Naive thymus-derived CD4-positive, alpha-beta T cell (primary cell): ENCODE results near the gene RYR1. TPM values are rescaled to one million over a fixed set of nuclear protein-coding genes. Genes with fewer than 3 reads are reported as not detected.
"Not testable (repeated sequence)": the region's sequence is repeated elsewhere in the genome, so short reads cannot be mapped to it uniquely, and the experiment has no call there.

Source experiments
- ATAC-seq: fragments of 150-1000 bp; cut with Tn5 transposase; 2 replicates; pipeline ENCODE4 v1.10.0; 2021; ENCODE audit warnings: mild to moderate bottlenecking, moderate library complexity
- CTCF ChIA-PET: fragments of 350-600 bp; sonication (Branson Sonifier 250); formaldehyde crosslinking; loops from one replicate; lab custom pipeline; 2021; ENCODE audit warnings: antibody characterized with exemption; lab: Charles Lee
- POLR2A ChIA-PET: fragments of 350-600 bp; sonication (Branson Sonifier 250); formaldehyde crosslinking; loops from one replicate; lab custom pipeline; 2021; ENCODE audit warnings: antibody characterized with exemption, inconsistent platforms; lab: Charles Lee
- DNase-seq, 9 donors: peaks; one replicate each; pipeline versions ENCODE4 v3.0.0 to v3.0.0-alpha.2; 2020 to 2022; ENCODE audit warnings: mixed read lengths in 1 of 9
- H3K27ac ChIP-seq: one replicate; pipeline ENCODE4 v1.7.0; 2013; ENCODE audit warnings: mild to moderate bottlenecking, low read depth, low read length, moderate library complexity
- H3K27me3 ChIP-seq, 2 donors: one replicate each; pipeline ENCODE4 v1.7.0; 2013; ENCODE audit warnings: low read length in 2 of 2, mild to moderate bottlenecking in 2 of 2, moderate library complexity in 2 of 2; ENCODE audit not compliant: control insufficient read depth in 2 of 2, insufficient read depth in 2 of 2
- H3K36me3 ChIP-seq, 3 experiments: 1 replicate in 2 of 3; 2 replicates in 1 of 3; pipeline ENCODE4 v1.7.0; 2013; ENCODE audit warnings: low read length in 3 of 3, mild to moderate bottlenecking in 3 of 3, moderate library complexity in 1 of 3; ENCODE audit not compliant: insufficient read depth in 3 of 3, control insufficient read depth in 2 of 3
- H3K4me1 ChIP-seq, 2 donors: one replicate each; pipeline ENCODE4 v1.7.0; 2013; ENCODE audit warnings: low read length in 2 of 2, mild to moderate bottlenecking in 2 of 2, moderate library complexity in 1 of 2; ENCODE audit not compliant: control insufficient read depth in 2 of 2, insufficient read depth in 2 of 2
- H3K4me3 ChIP-seq: 2 replicates; pipeline ENCODE4 v1.7.0; 2013; ENCODE audit warnings: mild to moderate bottlenecking, low read length
- H3K9me3 ChIP-seq, 3 experiments: 1 replicate in 2 of 3; 2 replicates in 1 of 3; pipeline ENCODE4 v1.7.0; 2013; ENCODE audit warnings: low read length in 3 of 3; ENCODE audit not compliant: control insufficient read depth in 2 of 3
- H3K27ac Mint-ChIP-seq, 9 donors: one replicate each; pipeline ENCODE4 v1.8.0; 2020 to 2022; ENCODE audit warnings: mixed read lengths in 9 of 9, mild to moderate bottlenecking in 8 of 9, moderate library complexity in 5 of 9, inconsistent platforms in 2 of 9
- H3K27me3 Mint-ChIP-seq, 5 donors: one replicate each; pipeline ENCODE4 v1.8.0; 2021 to 2022; ENCODE audit warnings: mixed read lengths in 5 of 5, mild to moderate bottlenecking in 1 of 5
- H3K36me3 Mint-ChIP-seq, 5 donors: one replicate each; pipeline ENCODE4 v1.8.0; 2020 to 2022; ENCODE audit warnings: mixed read lengths in 5 of 5, mild to moderate bottlenecking in 3 of 5, inconsistent platforms in 1 of 5
- H3K4me1 Mint-ChIP-seq, 7 donors: one replicate each; pipeline ENCODE4 v1.8.0; 2020 to 2022; ENCODE audit warnings: mixed read lengths in 7 of 7, mild to moderate bottlenecking in 3 of 7, inconsistent platforms in 1 of 7
- H3K4me3 Mint-ChIP-seq, 10 donors: one replicate each; pipeline ENCODE4 v1.8.0; 2020 to 2022; ENCODE audit warnings: mild to moderate bottlenecking in 10 of 10, mixed read lengths in 10 of 10, moderate library complexity in 6 of 10, inconsistent platforms in 2 of 10
- H3K9me3 Mint-ChIP-seq, 11 donors: one replicate each; pipeline ENCODE4 v1.8.0; 2020 to 2022; ENCODE audit warnings: mixed read lengths in 11 of 11, mild to moderate bottlenecking in 4 of 11, inconsistent platforms in 1 of 11, moderate library complexity in 1 of 11
- intact Hi-C, 2 donors: fragments of 100-400 bp; cut with micrococcal nuclease; formaldehyde crosslinking; loops; one replicate each; pipeline ENCODE4 v1.15.1; 2023
- polyA plus RNA-seq, 2 donors: library from polyadenylated mRNA; unstranded; fragments of 300-500 nt; fragmentation: Illumina TruSeq; gene quantifications; one replicate each; pipeline ENCODE4 v1.2.3, GENCODE V29; 2021
- total RNA-seq, 6 experiments: library from RNA in 5 of 6; stranded (reverse) in 5 of 6; gene quantifications; 1 replicate in 5 of 6; 2 replicates in 1 of 6; pipeline ENCODE4 v1.2.3 and lab custom pipeline; 2021 to 2026

RYR1 gene
- total and polyA plus RNA-seq, 7 experiments from 2014 or later = 0.29 to 2.6 (median 1.7) TPM; not detected in 2

GRCh38 chr19:38551450-38551813 lies 117.9 kb downstream of the RYR1 start:
- POLR2A ChIA-PET = no interaction called here
- Mint-ChIP-seq H3K9me3 (peaks cover 0 to 2% (median 0%) of the 10 kb centered on the region in 11 donors), H3K4me3 (peak overlapping the region in 1 of 10 donors; percentile 34), H3K27ac (peak overlapping the region in 2 of 9 donors; percentile 40 to 94), H3K36me3 (no peaks in the 10 kb centered on the region), H3K4me1 (peaks cover 5 to 20% (median 11%) of the 10 kb centered on the region in 7 donors), H3K27me3 (peaks cover 0 to 10% (median 5%) of the 10 kb centered on the region in 5 donors)
- ATAC-seq (no peak), DNase-seq (peak in 1 of 9 donors; percentile 57)
- no peaks in the 10 kb centered on the region for H3K36me3 ChIP-seq
- H3K27me3 ChIP-seq = no peaks in the 10 kb centered on the region
- peaks cover 0 to 25% of the 10 kb centered on the region in 2 donors for H3K4me1 ChIP-seq
- CTCF ChIA-PET = no interaction called here
- H3K4me3 ChIP-seq = no peak overlapping the region
- intact Hi-C loops = no loop called here
- H3K9me3 ChIP-seq = no peaks in the 10 kb centered on the region
- H3K27ac ChIP-seq = no peak overlapping the region

- H3K4me1 Mint-ChIP-seq = peaks cover 5 to 28% (median 13%) of the 10 kb centered on the region in 7 donors
- H3K4me3 Mint-ChIP-seq, DNase-seq, H3K36me3 ChIP-seq, H3K9me3 ChIP-seq, H3K4me3 ChIP-seq, H3K9me3 Mint-ChIP-seq, intact Hi-C loops, H3K27ac ChIP-seq, H3K27ac Mint-ChIP-seq, H3K36me3 Mint-ChIP-seq, ATAC-seq, POLR2A ChIA-PET, H3K27me3 ChIP-seq, CTCF ChIA-PET: not testable (repeated sequence)
- H3K4me1 ChIP-seq = peaks cover 0 to 41% of the 10 kb centered on the region in 2 donors
- H3K27me3 Mint-ChIP-seq = peaks cover 0 to 10% (median 5%) of the 10 kb centered on the region in 5 donors
Measured at GRCh38 chr19:38553239-38553638, 119.7 kb downstream of the RYR1 start.

- H3K36me3 ChIP-seq = no peaks in the 10 kb centered on the region
- no peaks in the 10 kb centered on the region for H3K27me3 ChIP-seq
- Mint-ChIP-seq H3K27me3 (peaks cover 0 to 10% (median 5%) of the 10 kb centered on the region in 5 donors), H3K27ac (no peak overlapping the region), H3K36me3 (no peaks in the 10 kb centered on the region), H3K4me3 (no peak overlapping the region), H3K4me1 (peaks cover 5 to 33% (median 13%) of the 10 kb centered on the region in 7 donors), H3K9me3 (peaks cover 0 to 2% (median 0%) of the 10 kb centered on the region in 11 donors)
- ATAC-seq (no peak), DNase-seq (no peak)
- H3K9me3 ChIP-seq = no peaks in the 10 kb centered on the region
- peaks cover 0 to 51% of the 10 kb centered on the region in 2 donors for H3K4me1 ChIP-seq
- no peak overlapping the region for H3K4me3 ChIP-seq
- no peak overlapping the region for H3K27ac ChIP-seq
- CTCF ChIA-PET = interaction anchor here (0.7 kb wide), 1 partner anchor 95 kb away, joined by 4 read pairs; no protein-coding TSS in a partner anchor
- POLR2A ChIA-PET = interaction anchor here (0.7 kb wide), 1 partner anchor 14 kb away, joined by 6 read pairs; no protein-coding TSS in a partner anchor
- intact Hi-C loops = loop anchor here in 1 of 2 donors (5.0 kb wide), 2 partner anchors 63 to 83 kb away; partner anchors contain the start of genes EIF3K and MAP4K1
Measured at GRCh38 chr19:38554676-38555141, 121.2 kb downstream of the RYR1 start.

GRCh38 chr19:38555200-38555599 lies 121.7 kb downstream of the RYR1 start:
- no peak overlapping the region for H3K27ac ChIP-seq
- no peaks in the 10 kb centered on the region for H3K27me3 ChIP-seq
- no peaks in the 10 kb centered on the region for H3K9me3 ChIP-seq
- ChIA-PET CTCF (no interaction called here), POLR2A (interaction anchor here (0.7 kb wide), 1 partner anchor 14 kb away, joined by 6 read pairs; no protein-coding TSS in a partner anchor)
- Mint-ChIP-seq H3K4me1 (peaks cover 5 to 37% (median 13%) of the 10 kb centered on the region in 7 donors), H3K27me3 (peaks cover 0 to 10% (median 3%) of the 10 kb centered on the region in 5 donors), H3K27ac (no peak overlapping the region), H3K9me3 (peaks cover 0 to 3% (median 0%) of the 10 kb centered on the region in 11 donors), H3K4me3 (no peak overlapping the region), H3K36me3 (no peaks in the 10 kb centered on the region)
- ATAC-seq = no peak
- no peak overlapping the region for H3K4me3 ChIP-seq
- no peaks in the 10 kb centered on the region for H3K36me3 ChIP-seq
- intact Hi-C loops = loop anchor here in 1 of 2 donors (5.0 kb wide), 2 partner anchors 62 to 82 kb away; partner anchors contain the start of genes EIF3K and MAP4K1
- H3K4me1 ChIP-seq = peaks cover 0 to 56% of the 10 kb centered on the region in 2 donors
- no peak for DNase-seq

- Mint-ChIP-seq H3K9me3 (peaks cover 0 to 3% (median 0%) of the 10 kb centered on the region in 11 donors), H3K36me3 (no peaks in the 10 kb centered on the region), H3K4me3 (no peak overlapping the region), H3K27ac (peak overlapping the region in 1 of 9 donors; percentile 58), H3K4me1 (peaks cover 5 to 36% (median 13%) of the 10 kb centered on the region in 7 donors), H3K27me3 (peaks cover 0 to 10% (median 0%) of the 10 kb centered on the region in 5 donors)
- CTCF ChIA-PET = no interaction called here
- intact Hi-C loops = loop anchor here in 1 of 2 donors (5.0 kb wide), 2 partner anchors 61 to 81 kb away; partner anchors contain the start of genes EIF3K and MAP4K1
- Histone ChIP-seq H3K9me3 (no peaks in the 10 kb centered on the region), H3K4me3 (no peak overlapping the region), H3K27ac (no peak overlapping the region), H3K4me1 (peaks cover 0 to 56% of the 10 kb centered on the region in 2 donors), H3K27me3 (no peaks in the 10 kb centered on the region), H3K36me3 (no peaks in the 10 kb centered on the region)
- POLR2A ChIA-PET = no interaction called here
- DNase-seq (no peak), ATAC-seq (peak; percentile 37)
Measured at GRCh38 chr19:38556521-38557174, 123.2 kb downstream of the RYR1 start.

- Histone ChIP-seq H3K27me3 (no peaks in the 10 kb centered on the region), H3K4me3 (no peak overlapping the region), H3K36me3 (no peaks in the 10 kb centered on the region), H3K27ac (no peak overlapping the region), H3K4me1 (peaks cover 0 to 59% of the 10 kb centered on the region in 2 donors), H3K9me3 (no peaks in the 10 kb centered on the region)
- DNase-seq = peak in 1 of 9 donors; percentile 35
- Mint-ChIP-seq H3K4me3 (peak overlapping the region in 1 of 10 donors; percentile 29), H3K36me3 (no peaks in the 10 kb centered on the region), H3K9me3 (peaks cover 0 to 3% (median 0%) of the 10 kb centered on the region in 11 donors), H3K27me3 (peaks cover under 1 to 10% (median 4%) of the 10 kb centered on the region in 5 donors), H3K27ac (peak overlapping the region in 2 of 9 donors; percentile 46 to 58), H3K4me1 (peaks cover 5 to 41% (median 13%) of the 10 kb centered on the region in 7 donors)
- intact Hi-C loops = loop anchor here in 1 of 2 donors (5.0 kb wide), 2 partner anchors 60 to 80 kb away; partner anchors contain the start of genes EIF3K and MAP4K1
- ChIA-PET POLR2A (no interaction called here), CTCF (no interaction called here)
- peak; percentile 72 for ATAC-seq
Measured at GRCh38 chr19:38557205-38557799, 123.8 kb downstream of the RYR1 start.
